ENCODE data around the gene PUM2. TPM values are rescaled to one million over a fixed set of nuclear protein-coding genes. Genes with fewer than 3 reads are reported as not detected.
A peak's percentile ranks its signal among the peaks of the same experiment; 100 is the strongest.

PUM2 gene
- total and polyA plus RNA-seq, 2 of the 13 experiments (the other 11 are each of a cell fraction or from before 2014, with no cell fraction given), result 69.6 to 69.8 TPM

DNA sequence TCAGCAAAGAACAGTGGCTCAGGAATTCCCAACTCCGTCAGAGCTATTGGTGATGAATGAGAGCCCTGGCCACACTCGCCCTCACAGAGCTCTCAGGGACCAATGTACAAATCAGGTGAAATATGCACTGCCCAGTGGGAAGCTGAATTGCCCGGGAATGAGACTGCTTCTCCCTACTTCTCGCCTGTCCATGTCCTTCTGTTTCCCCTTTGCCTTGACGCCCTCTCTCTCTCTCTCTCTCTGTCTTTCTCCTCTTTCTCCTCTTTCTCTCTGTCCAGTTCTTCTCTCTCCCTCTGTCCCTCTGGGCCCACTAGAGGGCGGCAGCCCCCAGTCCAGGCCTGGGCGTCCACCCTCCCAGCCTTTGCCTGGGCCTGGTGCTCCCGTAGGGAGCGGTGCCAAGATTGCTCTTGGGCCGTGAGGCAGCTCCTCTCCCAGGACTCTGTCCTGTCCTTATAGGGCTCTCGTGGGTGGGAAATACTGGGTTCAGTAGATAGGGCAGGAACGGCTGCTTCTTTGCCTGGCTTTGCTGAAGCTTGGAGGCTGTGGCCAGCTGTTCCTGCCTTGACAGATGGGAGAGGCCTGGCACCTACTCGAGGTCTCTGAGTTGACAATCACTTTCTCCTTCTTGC lies 28.4 kb upstream of the PUM2 start (continued):
- TF ChIP-seq POLR2AphosphoS2 (IDR thresholded peaks at IDR 0.05; ENCODE audit: low read depth, low read length), result no peak
- TF ChIP-seq TCF12 (IDR thresholded peaks at IDR 0.05), result no peak
- TF ChIP-seq TCF12 (CRISPR knock-in tag; IDR thresholded peaks at IDR 0.05), result no peak
- TF ChIP-seq MAFF (IDR thresholded peaks at IDR 0.05; ENCODE audit: low read depth, low read length), result no peak
- TF ChIP-seq, protein P1, sequence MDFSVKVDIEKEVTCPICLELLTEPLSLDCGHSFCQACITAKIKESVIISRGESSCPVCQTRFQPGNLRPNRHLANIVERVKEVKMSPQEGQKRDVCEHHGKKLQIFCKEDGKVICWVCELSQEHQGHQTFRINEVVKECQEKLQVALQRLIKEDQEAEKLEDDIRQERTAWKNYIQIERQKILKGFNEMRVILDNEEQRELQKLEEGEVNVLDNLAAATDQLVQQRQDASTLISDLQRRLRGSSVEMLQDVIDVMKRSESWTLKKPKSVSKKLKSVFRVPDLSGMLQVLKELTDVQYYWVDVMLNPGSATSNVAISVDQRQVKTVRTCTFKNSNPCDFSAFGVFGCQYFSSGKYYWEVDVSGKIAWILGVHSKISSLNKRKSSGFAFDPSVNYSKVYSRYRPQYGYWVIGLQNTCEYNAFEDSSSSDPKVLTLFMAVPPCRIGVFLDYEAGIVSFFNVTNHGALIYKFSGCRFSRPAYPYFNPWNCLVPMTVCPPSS (IDR thresholded peaks at IDR 0.05), result no peak
- TF ChIP-seq RBAK (CRISPR knock-in tag; IDR thresholded peaks at IDR 0.05), result no peak
- TF ChIP-seq, protein P2, sequence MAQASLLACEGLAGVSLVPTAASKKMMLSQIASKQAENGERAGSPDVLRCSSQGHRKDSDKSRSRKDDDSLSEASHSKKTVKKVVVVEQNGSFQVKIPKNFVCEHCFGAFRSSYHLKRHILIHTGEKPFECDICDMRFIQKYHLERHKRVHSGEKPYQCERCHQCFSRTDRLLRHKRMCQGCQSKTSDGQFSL (CRISPR knock-in tag; IDR thresholded peaks at IDR 0.05), result no peak
- TF ChIP-seq, protein P3, sequence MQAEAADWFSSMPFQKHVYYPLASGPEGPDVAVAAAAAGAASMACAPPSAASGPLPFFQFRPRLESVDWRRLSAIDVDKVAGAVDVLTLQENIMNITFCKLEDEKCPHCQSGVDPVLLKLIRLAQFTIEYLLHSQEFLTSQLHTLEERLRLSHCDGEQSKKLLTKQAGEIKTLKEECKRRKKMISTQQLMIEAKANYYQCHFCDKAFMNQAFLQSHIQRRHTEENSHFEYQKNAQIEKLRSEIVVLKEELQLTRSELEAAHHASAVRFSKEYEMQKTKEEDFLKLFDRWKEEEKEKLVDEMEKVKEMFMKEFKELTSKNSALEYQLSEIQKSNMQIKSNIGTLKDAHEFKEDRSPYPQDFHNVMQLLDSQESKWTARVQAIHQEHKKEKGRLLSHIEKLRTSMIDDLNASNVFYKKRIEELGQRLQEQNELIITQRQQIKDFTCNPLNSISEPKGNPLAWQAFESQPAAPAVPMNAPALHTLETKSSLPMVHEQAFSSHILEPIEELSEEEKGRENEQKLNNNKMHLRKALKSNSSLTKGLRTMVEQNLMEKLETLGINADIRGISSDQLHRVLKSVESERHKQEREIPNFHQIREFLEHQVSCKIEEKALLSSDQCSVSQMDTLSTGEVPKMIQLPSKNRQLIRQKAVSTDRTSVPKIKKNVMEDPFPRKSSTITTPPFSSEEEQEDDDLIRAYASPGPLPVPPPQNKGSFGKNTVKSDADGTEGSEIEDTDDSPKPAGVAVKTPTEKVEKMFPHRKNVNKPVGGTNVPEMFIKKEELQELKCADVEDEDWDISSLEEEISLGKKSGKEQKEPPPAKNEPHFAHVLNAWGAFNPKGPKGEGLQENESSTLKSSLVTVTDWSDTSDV (CRISPR knock-in tag; IDR thresholded peaks at IDR 0.05), result no peak
- TF ChIP-seq ZFAT (CRISPR knock-in tag; conservative IDR thresholded peaks at IDR 0.05), result no peak
- no peak for TF ChIP-seq ZMAT3 (CRISPR knock-in tag; conservative IDR thresholded peaks at IDR 0.05)
- no peak for TF ChIP-seq POLR2G (IDR thresholded peaks at IDR 0.05; ENCODE audit: low read depth, low read length)
- no peak for TF ChIP-seq ZNF296 (CRISPR knock-in tag; conservative IDR thresholded peaks at IDR 0.05)
- TF ChIP-seq MATR3 (CRISPR knock-in tag; IDR thresholded peaks at IDR 0.05), result no peak
- no peak for TF ChIP-seq ZNF605 (CRISPR knock-in tag; IDR thresholded peaks at IDR 0.05)
- TF ChIP-seq ZNF879 (CRISPR knock-in tag; IDR thresholded peaks at IDR 0.05), result peak; percentile 53; the same call in 1 of the 2 replicates
- TF ChIP-seq, protein P4, sequence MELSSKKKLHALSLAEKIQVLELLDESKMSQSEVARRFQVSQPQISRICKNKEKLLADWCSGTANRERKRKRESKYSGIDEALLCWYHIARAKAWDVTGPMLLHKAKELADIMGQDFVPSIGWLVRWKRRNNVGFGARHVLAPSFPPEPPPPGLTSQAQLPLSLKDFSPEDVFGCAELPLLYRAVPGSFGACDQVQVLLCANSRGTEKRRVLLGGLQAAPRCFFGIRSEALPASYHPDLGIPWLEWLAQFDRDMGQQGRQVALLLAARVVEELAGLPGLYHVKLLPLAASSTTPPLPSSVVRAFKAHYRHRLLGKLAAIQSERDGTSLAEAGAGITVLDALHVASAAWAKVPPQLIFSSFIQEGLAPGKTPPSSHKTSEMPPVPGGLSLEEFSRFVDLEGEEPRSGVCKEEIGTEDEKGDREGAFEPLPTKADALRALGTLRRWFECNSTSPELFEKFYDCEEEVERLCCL (CRISPR knock-in tag; IDR thresholded peaks at IDR 0.05; ENCODE audit: borderline replicate concordance), result no peak
- TF ChIP-seq, protein P5, sequence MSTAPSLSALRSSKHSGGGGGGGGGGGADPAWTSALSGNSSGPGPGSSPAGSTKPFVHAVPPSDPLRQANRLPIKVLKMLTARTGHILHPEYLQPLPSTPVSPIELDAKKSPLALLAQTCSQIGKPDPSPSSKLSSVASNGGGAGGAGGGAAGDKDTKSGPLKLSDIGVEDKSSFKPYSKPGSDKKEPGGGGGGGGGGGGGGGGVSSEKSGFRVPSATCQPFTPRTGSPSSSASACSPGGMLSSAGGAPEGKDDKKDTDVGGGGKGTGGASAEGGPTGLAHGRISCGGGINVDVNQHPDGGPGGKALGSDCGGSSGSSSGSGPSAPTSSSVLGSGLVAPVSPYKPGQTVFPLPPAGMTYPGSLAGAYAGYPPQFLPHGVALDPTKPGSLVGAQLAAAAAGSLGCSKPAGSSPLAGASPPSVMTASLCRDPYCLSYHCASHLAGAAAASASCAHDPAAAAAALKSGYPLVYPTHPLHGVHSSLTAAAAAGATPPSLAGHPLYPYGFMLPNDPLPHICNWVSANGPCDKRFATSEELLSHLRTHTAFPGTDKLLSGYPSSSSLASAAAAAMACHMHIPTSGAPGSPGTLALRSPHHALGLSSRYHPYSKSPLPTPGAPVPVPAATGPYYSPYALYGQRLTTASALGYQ (CRISPR knock-in tag; IDR thresholded peaks at IDR 0.05), result no peak; the same call in 1 of the 2 replicates
- TF ChIP-seq, protein P6, sequence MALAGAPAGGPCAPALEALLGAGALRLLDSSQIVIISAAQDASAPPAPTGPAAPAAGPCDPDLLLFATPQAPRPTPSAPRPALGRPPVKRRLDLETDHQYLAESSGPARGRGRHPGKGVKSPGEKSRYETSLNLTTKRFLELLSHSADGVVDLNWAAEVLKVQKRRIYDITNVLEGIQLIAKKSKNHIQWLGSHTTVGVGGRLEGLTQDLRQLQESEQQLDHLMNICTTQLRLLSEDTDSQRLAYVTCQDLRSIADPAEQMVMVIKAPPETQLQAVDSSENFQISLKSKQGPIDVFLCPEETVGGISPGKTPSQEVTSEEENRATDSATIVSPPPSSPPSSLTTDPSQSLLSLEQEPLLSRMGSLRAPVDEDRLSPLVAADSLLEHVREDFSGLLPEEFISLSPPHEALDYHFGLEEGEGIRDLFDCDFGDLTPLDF (CRISPR knock-in tag; IDR thresholded peaks at IDR 0.05), result no peak
- TF ChIP-seq EP300 (IDR thresholded peaks at IDR 0.05; ENCODE audit: low read depth in 2 of 2, low read length in 2 of 2), result no peak
- no peak for TF ChIP-seq EP300 (CRISPR knock-in tag; IDR thresholded peaks at IDR 0.05; ENCODE audit: borderline replicate concordance)
